Endothelial cell of umbilical vein (primary cell): ENCODE results near the gene RASGRF2. TPM values are rescaled to one million over a fixed set of nuclear protein-coding genes. Genes with fewer than 3 reads are reported as not detected.

Experiments
- BruUV-seq: library from RNA; stranded (reverse); fragments of 400-500 nt; replicated peaks from 2 replicates; lab custom pipeline; 2021; lab: Mats Ljungman, UMichigan
- CTCF ChIA-PET: fragments of 300-600, 350-600 bp; sonication (Branson Sonifier 250); formaldehyde crosslinking; loops from one replicate; lab custom pipeline; 2021; ENCODE audit warnings: antibody characterized with exemption, inconsistent platforms; lab: Charles Lee
- POLR2A ChIA-PET: fragments of 300-600, 350-600 bp; sonication (Branson Sonifier 250); formaldehyde crosslinking; loops from one replicate; lab custom pipeline; 2021; ENCODE audit warnings: antibody characterized with exemption, inconsistent platforms; lab: Charles Lee
- DNase-seq: peaks from one replicate; pipeline ENCODE4 v3.0.0-alpha.2; 2011; ENCODE audit warnings: low read depth, low spot score
- FAIRE-seq: peaks from 2 replicates; lab custom pipeline; 2011; peaks lifted over from hg19 to GRCh38; lab: Jason Lieb, UNC
- H2AFZ ChIP-seq: 2 replicates; pipeline ENCODE4 v1.6.0; 2012; ENCODE audit warnings: low read depth, low read length, control low read depth, inconsistent platforms
- H3K27ac ChIP-seq: 2 replicates; pipeline ENCODE4 v1.5.1; 2011; ENCODE audit warnings: low read depth, mild to moderate bottlenecking, control low read depth, low read length, moderate library complexity; ENCODE audit not compliant: insufficient read depth
- H3K27me3 ChIP-seq, 2 experiments: 2 replicates each; pipeline versions ENCODE4 v1.6.0 to v1.6.1; 2011; ENCODE audit warnings: low read length in 2 of 2, mixed read lengths in 1 of 2; ENCODE audit not compliant: control insufficient read depth in 2 of 2, insufficient read depth in 2 of 2
- H3K36me3 ChIP-seq, 2 experiments: 2 replicates in 1 of 2; 3 replicates in 1 of 2; pipeline ENCODE4 v1.5.1; 2011; ENCODE audit warnings: low read length in 2 of 2, mild to moderate bottlenecking in 1 of 2, moderate library complexity in 1 of 2; ENCODE audit not compliant: control insufficient read depth in 2 of 2, insufficient read depth in 2 of 2; ENCODE audit errors: extremely low read depth in 1 of 2
- H3K4me1 ChIP-seq: 3 replicates; pipeline ENCODE4 v1.5.1; 2011; ENCODE audit warnings: mild to moderate bottlenecking, low read length; ENCODE audit not compliant: control insufficient read depth, insufficient read depth; ENCODE audit errors: extremely low read depth
- H3K4me2 ChIP-seq: 2 replicates; pipeline ENCODE4 v1.6.1; 2011; ENCODE audit warnings: low read length, control low read depth, mixed read lengths; ENCODE audit not compliant: insufficient read depth
- H3K4me3 ChIP-seq, 3 experiments: fragments of 200-600 bp in 1 of 3; sonication (generic), shearing (Covaris generic) in 1 of 3; replicated peaks in 1 of 3; 2 replicates each; pipeline ENCODE4 v1.5.1; 2011 to 2016; ENCODE audit warnings: control low read depth in 3 of 3, low read length in 3 of 3, mild to moderate bottlenecking in 2 of 3, inconsistent platforms in 1 of 3, low read depth in 1 of 3, moderate library complexity in 1 of 3; ENCODE audit not compliant: insufficient read depth in 1 of 3
- H3K79me2 ChIP-seq: 2 replicates; pipeline ENCODE4 v1.6.0; 2012; ENCODE audit warnings: low read length, inconsistent platforms; ENCODE audit not compliant: control insufficient read depth, insufficient read depth
- H3K9ac ChIP-seq: replicated peaks from 2 replicates; pipeline ENCODE3; 2011; ENCODE audit warnings: low read length, control low read depth; ENCODE audit not compliant: insufficient read depth; ENCODE audit errors: extremely low read depth
- H3K9me1 ChIP-seq: replicated peaks from 3 replicates; pipeline ENCODE4 v1.6.0; 2011; ENCODE audit warnings: mild to moderate bottlenecking, low read length; ENCODE audit not compliant: control insufficient read depth, insufficient read depth; ENCODE audit errors: extremely low read depth
- H3K9me3 ChIP-seq: replicated peaks from 2 replicates; pipeline ENCODE4 v1.5.1; 2012; ENCODE audit warnings: low read length, inconsistent platforms; ENCODE audit not compliant: control insufficient read depth, insufficient read depth
- H4K20me1 ChIP-seq: replicated peaks from 2 replicates; pipeline ENCODE3; 2011; ENCODE audit warnings: mild to moderate bottlenecking, low read length; ENCODE audit not compliant: control insufficient read depth, insufficient read depth; ENCODE audit errors: extremely low read depth
- CTCF ChIP-seq, 2 donors: IDR thresholded peaks; 1 replicate in 1 of 2; 2 replicates in 1 of 2; pipeline ENCODE4 v1.5.1; 2011; ENCODE audit warnings: low read length in 2 of 2, mild to moderate bottlenecking in 2 of 2, moderate library complexity in 2 of 2, control low read depth in 1 of 2, inconsistent platforms in 1 of 2, low read depth in 1 of 2; ENCODE audit not compliant: insufficient read depth in 1 of 2; ENCODE audit errors: extremely low read depth in 1 of 2
- EZH2 ChIP-seq: IDR thresholded peaks from 2 replicates; pipeline ENCODE4 v1.6.1; 2012; ENCODE audit warnings: borderline replicate concordance, low read depth, mild to moderate bottlenecking, moderate library complexity, low read length, inconsistent platforms; ENCODE audit not compliant: severe bottlenecking
- FOS ChIP-seq: IDR thresholded peaks from 2 replicates; pipeline ENCODE4 v1.6.1; 2011; ENCODE audit warnings: mild to moderate bottlenecking, low read length, moderate library complexity, borderline replicate concordance; ENCODE audit not compliant: insufficient read depth
- GATA2 ChIP-seq: IDR thresholded peaks from 2 replicates; pipeline ENCODE4 v1.7.0; 2011; ENCODE audit warnings: low read depth, mild to moderate bottlenecking, moderate library complexity, mixed read lengths, low read length; ENCODE audit not compliant: insufficient read length, insufficient read depth
- JUN ChIP-seq: IDR thresholded peaks from 2 replicates; pipeline ENCODE4 v1.6.1; 2011; ENCODE audit warnings: borderline replicate concordance, low read depth; ENCODE audit not compliant: insufficient read length, insufficient read depth
- MAX ChIP-seq: IDR thresholded peaks from 2 replicates; pipeline ENCODE4 v1.6.1; 2011; ENCODE audit not compliant: insufficient read depth, insufficient read length
- MYC ChIP-seq: IDR thresholded peaks from one replicate; pipeline ENCODE4 v1.6.1; 2011; ENCODE audit warnings: mild to moderate bottlenecking, low read depth, low read length
- POLR2A ChIP-seq: IDR thresholded peaks from 2 replicates; pipeline ENCODE4 v1.6.1; 2012; ENCODE audit warnings: low read depth, mild to moderate bottlenecking, control low read depth, low read length
- POLR2AphosphoS5 ChIP-seq: IDR thresholded peaks from 2 replicates; pipeline ENCODE4 v1.6.1; 2012; ENCODE audit warnings: low read depth, mild to moderate bottlenecking, control low read depth, low read length, moderate library complexity; ENCODE audit not compliant: insufficient read depth
- dilution Hi-C: fragments of 300-500 bp; cut with MboI; formaldehyde crosslinking; loops from one replicate; pipeline ENCODE4 v1.15.0; 2019; ENCODE audit warnings: low sequenced_read_pairs; ENCODE audit not compliant: extremely low pct_ligation_motif_present
- intact Hi-C: fragments of 100-400 bp; cut with micrococcal nuclease; formaldehyde crosslinking; loops from one replicate; pipeline ENCODE4 v1.10.0; 2022
- polyA plus RNA-seq, 4 experiments: library from polyadenylated mRNA; depleted of rRNA in 3 of 4; stranded (reverse) in 3 of 4; unstranded in 1 of 4; fragments of >200 nt; gene quantifications; 2 replicates each; pipeline versions ENCODE4 v1.2.1 to v1.2.3, GENCODE V29; 2011 to 2012; ENCODE audit warnings: missing spikeins in 1 of 4
- total RNA-seq: library from RNA; stranded (reverse); gene quantifications from 2 replicates; pipeline ENCODE4 v1.2.3, GENCODE V29; 2021

Gene RASGRF2
- total and polyA plus RNA-seq, 2 donors (not counting 3 experiments of a cell fraction or from before 2014, with no cell fraction given), result 0.41 to 4.0 TPM

- Histone ChIP-seq H3K4me2 (no peak overlapping the region), H2AFZ (no peak overlapping the region), H3K9ac (no peak overlapping the region), H3K27me3 (peaks cover 0 to 2% of the 10 kb centered on the region in 2 experiments), H3K4me3 (no peak overlapping the region), H4K20me1 (no peaks in the 10 kb centered on the region), H3K27ac (no peak overlapping the region), H3K79me2 (no peaks in the 10 kb centered on the region), H3K36me3 (no peaks in the 10 kb centered on the region), H3K4me1 (no peaks in the 10 kb centered on the region), H3K9me3 (no peaks in the 10 kb centered on the region), H3K9me1 (no peaks in the 10 kb centered on the region)
- BruUV-seq, result no TSS peak
- FAIRE-seq (no peak), DNase-seq (no peak)
- ChIA-PET POLR2A (no interaction called here), CTCF (no interaction called here)
- intact Hi-C loops (no loop called here), dilution Hi-C loops (no loop called here)
- TF ChIP-seq EZH2 (no peak), JUN (no peak), POLR2A (no peak), MAX (no peak), MYC (no peak), POLR2AphosphoS5 (no peak), CTCF (IDR thresholded peaks at IDR 0.05; ENCODE audit: extremely low read depth in 1 of 2, insufficient read depth in 1 of 2, low read depth in 1 of 2, low read length in 2 of 2) (no peak), FOS (no peak), GATA2 (no peak)
Measured at GRCh38 chr5:81080809-81081460, 120.8 kb downstream of the RASGRF2 start.
